SJSA1 (cell line): ENCODE measurements around the gene SEC22C. TPM values are rescaled to one million over a fixed set of nuclear protein-coding genes. Genes with fewer than 3 reads are reported as not detected.

Experiments
- DNase-seq, 2 experiments: peaks; one replicate each; pipeline ENCODE4 v3.0.0-alpha.2; 2015 to 2020; ENCODE audit warnings: low spot score in 2 of 2, low read depth in 1 of 2
- H3K27ac ChIP-seq: fragments of 250-450 bp; sonication (Bioruptor Pico); 2 replicates; pipeline ENCODE4 v1.5.1; 2020; ENCODE audit warnings: mild to moderate bottlenecking, moderate library complexity
- H3K27me3 ChIP-seq: fragments of 250-450 bp; sonication (Bioruptor Pico); replicated peaks from 2 replicates; pipeline ENCODE4 v1.5.1; 2020; ENCODE audit warnings: mild to moderate bottlenecking, moderate library complexity
- H3K36me3 ChIP-seq: fragments of 250-450 bp; sonication (Bioruptor Pico); 2 replicates; pipeline ENCODE4 v1.5.1; 2020; ENCODE audit warnings: mild to moderate bottlenecking
- H3K4me1 ChIP-seq: fragments of 250-450 bp; sonication (Bioruptor Pico); replicated peaks from 2 replicates; pipeline ENCODE4 v1.6.1; 2021; ENCODE audit warnings: mild to moderate bottlenecking
- H3K4me3 ChIP-seq: fragments of 250-450 bp; sonication (Bioruptor Pico); 2 replicates; pipeline ENCODE4 v1.5.1; 2020; ENCODE audit warnings: mild to moderate bottlenecking
- H3K9me3 ChIP-seq: fragments of 250-450 bp; sonication (Bioruptor Pico); replicated peaks from 2 replicates; pipeline ENCODE4 v1.5.1; 2020; ENCODE audit warnings: mild to moderate bottlenecking
- total RNA-seq: library from RNA; depleted of rRNA; stranded (reverse); fragments of >200 nt; shearing (Covaris generic); gene quantifications from 2 replicates; pipeline ENCODE4 v1.2.3, GENCODE V29; 2014

SEC22C gene
- total RNA-seq, 1 experiment from 2014 or later, result 78.7 TPM

DNA sequence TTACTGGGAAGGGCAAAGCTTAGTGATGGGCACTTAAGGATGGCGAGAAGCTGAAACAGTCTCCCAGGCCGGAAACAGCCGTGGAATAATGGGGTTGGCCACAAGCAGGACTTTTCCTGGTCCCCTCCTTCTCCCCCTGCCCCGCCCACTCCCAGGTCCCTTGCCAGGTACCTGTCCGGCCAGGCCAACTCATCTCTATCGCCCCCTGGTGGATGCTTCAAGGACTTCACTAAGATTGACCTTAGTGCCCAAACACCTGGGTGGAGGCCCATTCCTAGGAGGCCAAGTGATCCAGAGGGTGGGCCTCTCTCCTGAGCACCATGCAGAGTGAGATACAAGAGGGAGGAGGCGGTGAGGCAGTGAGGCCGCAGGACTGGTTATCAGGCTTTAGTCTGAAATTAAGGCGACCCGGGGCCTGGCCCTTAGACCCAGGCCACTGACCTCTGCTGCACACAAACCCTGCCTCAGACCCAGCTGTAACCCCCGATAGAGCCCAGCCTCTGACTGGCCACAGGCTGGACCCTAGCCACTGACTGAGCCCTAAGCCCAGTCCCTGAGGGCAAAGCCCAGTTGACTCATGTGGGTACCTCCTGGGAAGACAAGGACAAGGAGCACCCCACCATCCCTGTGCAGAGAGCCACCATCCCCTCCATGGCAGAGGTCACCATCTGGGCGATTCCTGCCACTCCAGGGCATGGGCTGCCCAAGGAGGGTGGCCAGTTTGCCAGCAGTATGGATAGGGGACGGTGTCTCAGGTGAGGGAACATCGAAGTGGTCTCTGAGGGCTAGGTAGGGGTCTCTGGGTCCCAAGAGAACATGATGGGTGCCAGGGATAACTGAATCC lies 41.7 kb downstream of the SEC22C start:
- Histone ChIP-seq H3K4me3 (no peak overlapping the region), H3K27me3 (no peaks in the 10 kb centered on the region), H3K9me3 (no peaks in the 10 kb centered on the region), H3K4me1 (no peaks in the 10 kb centered on the region), H3K36me3 (no peaks in the 10 kb centered on the region), H3K27ac (no peak overlapping the region)
- DNase-seq, result no peak

DNA sequence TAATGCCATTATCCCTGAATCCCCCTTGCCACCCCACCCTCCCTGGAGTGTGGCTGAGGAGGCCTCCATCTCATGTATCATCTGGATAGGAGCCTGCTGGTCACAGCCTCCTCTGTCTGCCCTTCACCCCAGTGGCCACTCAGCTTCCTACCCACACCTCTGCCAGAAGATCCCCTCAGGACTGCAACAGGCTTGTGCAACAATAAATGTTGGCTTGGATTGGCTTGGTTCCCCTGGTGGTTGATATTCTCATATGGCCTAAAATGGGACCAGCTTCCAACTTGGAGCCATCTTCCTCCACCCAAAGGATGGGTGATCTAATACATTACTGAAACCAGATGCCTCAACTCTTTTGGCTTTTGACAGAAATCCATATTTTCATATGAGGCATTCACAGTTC lies 44.4 kb downstream of the SEC22C start:
- no peaks in the 10 kb centered on the region for H3K36me3 ChIP-seq
- H3K27ac ChIP-seq, result no peak overlapping the region
- no peak overlapping the region for H3K4me3 ChIP-seq
- no peaks in the 10 kb centered on the region for H3K4me1 ChIP-seq
- DNase-seq, result no peak
- no peaks in the 10 kb centered on the region for H3K27me3 ChIP-seq
- H3K9me3 ChIP-seq, result no peaks in the 10 kb centered on the region

DNA sequence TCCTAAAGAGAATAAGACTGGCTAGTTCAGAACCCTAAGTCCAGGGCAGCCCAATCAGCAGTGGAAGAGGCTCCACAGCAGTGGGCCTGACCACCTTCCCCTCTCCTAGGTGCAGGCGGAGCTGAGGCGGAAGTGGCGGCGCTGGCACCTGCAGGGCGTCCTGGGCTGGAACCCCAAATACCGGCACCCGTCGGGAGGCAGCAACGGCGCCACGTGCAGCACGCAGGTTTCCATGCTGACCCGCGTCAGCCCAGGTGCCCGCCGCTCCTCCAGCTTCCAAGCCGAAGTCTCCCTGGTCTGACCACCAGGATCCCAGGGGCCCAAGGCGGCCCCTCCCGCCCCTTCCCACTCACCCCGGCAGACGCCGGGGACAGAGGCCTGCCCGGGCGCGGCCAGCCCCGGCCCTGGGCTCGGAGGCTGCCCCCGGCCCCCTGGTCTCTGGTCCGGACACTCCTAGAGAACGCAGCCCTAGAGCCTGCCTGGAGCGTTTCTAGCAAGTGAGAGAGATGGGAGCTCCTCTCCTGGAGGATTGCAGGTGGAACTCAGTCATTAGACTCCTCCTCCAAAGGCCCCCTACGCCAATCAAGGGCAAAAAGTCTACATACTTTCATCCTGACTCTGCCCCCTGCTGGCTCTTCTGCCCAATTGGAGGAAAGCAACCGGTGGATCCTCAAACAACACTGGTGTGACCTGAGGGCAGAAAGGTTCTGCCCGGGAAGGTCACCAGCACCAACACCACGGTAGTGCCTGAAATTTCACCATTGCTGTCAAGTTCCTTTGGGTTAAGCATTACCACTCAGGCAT lies 45.6 kb downstream of the SEC22C start:
- Histone ChIP-seq H3K4me1 (no peaks in the 10 kb centered on the region), H3K27me3 (no peaks in the 10 kb centered on the region), H3K27ac (no peak overlapping the region), H3K4me3 (no peak overlapping the region), H3K36me3 (no peaks in the 10 kb centered on the region), H3K9me3 (no peaks in the 10 kb centered on the region)
- no peak for DNase-seq

DNA sequence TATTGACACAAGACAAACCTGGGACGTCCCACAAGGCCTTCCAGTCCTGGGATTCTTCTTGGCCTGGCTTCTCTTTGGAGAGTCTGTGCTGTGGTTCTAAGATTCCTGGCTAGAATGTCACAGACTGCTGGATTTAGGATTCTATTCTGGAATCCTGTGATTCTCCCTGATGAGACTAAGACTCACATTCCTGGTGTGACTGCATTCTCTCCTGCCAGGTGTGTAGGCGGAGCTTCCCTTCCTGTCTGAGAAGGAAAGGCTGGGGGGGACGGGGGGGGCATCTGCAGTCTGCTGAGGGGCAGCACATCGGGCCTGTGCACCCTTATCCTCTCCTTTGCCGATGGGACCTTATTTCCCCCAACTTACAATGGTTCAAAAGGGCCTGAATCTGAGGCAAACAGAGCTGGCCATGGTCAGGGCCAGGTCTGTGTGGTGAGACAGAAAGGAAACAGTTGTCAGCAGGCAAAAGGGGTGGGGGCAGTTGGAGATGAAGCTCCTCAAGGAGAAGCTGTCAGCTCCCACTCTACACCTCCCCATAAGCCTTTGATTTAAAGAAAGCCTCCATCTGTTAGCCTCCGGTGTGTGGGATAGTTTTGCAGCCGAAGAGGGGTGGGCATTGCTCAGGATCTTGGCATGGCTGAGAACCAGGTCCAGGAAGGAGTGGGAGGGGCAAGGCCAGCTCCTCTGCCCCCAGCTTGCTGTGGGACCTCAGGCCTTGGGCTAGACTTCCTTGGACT lies 48.4 kb downstream of the SEC22C start:
- no peaks in the 10 kb centered on the region for H3K36me3 ChIP-seq
- H3K27me3 ChIP-seq, result no peaks in the 10 kb centered on the region
- no peaks in the 10 kb centered on the region for H3K9me3 ChIP-seq
- no peaks in the 10 kb centered on the region for H3K4me1 ChIP-seq
- no peak for DNase-seq
- H3K27ac ChIP-seq, result no peak overlapping the region
- no peak overlapping the region for H3K4me3 ChIP-seq

DNA sequence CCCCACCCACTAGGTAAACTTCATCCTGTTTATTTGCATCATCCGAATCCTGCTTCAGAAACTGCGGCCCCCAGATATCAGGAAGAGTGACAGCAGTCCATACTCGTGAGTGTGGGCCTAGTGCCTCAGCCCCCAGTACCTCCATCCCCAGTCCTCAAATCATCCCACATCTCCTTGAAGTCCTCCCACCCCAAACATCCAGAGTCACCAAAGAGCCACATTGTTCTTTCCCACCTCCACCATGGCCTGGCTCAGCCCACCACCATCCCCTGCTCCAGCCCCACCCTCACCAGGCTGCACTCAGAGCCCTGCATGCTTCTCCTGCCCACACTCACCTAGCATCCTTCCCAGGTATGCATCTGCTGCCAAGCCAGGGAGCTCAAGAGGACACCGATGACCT lies 49.5 kb downstream of the SEC22C start:
- H3K4me3 ChIP-seq, result no peak overlapping the region
- H3K4me1 ChIP-seq, result no peaks in the 10 kb centered on the region
- no peak for DNase-seq
- H3K27ac ChIP-seq, result no peak overlapping the region
- H3K27me3 ChIP-seq, result no peaks in the 10 kb centered on the region
- H3K36me3 ChIP-seq, result no peaks in the 10 kb centered on the region
- H3K9me3 ChIP-seq, result no peaks in the 10 kb centered on the region

DNA sequence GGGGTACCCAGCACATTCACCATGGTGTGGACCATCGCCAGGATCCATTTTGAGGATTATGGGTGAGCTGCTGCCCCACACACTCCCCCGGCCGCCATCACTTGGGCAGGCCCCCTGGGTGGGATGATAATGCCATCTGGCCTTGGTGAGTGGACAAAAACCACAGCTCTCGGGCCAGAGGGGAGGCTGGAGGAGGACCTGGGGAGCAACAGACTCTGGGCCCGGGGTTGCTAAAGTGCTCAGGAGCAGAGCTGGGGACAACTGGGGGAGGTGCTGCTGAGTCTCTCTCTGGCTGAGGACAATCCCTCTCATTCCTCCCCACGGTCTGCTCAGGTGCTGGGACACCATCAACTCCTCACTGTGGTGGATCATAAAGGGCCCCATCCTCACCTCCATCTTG lies 50.3 kb downstream of the SEC22C start:
- H3K36me3 ChIP-seq, result no peaks in the 10 kb centered on the region
- no peak overlapping the region for H3K27ac ChIP-seq
- H3K4me3 ChIP-seq, result no peak overlapping the region
- no peaks in the 10 kb centered on the region for H3K9me3 ChIP-seq
- H3K4me1 ChIP-seq, result no peaks in the 10 kb centered on the region
- no peak for DNase-seq
- H3K27me3 ChIP-seq, result no peaks in the 10 kb centered on the region

DNA sequence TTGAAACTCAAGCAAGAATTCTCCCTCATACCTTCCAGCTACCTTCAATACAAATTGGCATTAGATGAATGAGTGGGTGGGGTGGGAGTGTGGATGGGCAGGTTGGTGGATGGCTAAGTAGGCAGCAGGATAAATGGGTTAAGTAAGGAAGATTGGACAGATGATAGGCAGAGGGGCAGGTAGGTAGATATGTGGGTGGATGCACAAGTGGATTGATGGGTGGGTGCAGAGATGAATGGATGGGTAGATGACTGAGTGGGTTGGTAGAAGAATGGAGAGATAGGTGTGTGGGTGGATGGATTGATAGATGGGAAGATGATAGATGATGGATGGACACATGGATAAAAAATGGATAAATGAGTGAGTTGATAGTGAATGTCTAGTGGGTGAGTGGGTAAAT lies 51.7 kb downstream of the SEC22C start:
- H3K4me1 ChIP-seq, result no peaks in the 10 kb centered on the region
- no peaks in the 10 kb centered on the region for H3K9me3 ChIP-seq
- no peak for DNase-seq
- no peak overlapping the region for H3K27ac ChIP-seq
- no peak overlapping the region for H3K4me3 ChIP-seq
- no peaks in the 10 kb centered on the region for H3K36me3 ChIP-seq
- no peaks in the 10 kb centered on the region for H3K27me3 ChIP-seq

DNA sequence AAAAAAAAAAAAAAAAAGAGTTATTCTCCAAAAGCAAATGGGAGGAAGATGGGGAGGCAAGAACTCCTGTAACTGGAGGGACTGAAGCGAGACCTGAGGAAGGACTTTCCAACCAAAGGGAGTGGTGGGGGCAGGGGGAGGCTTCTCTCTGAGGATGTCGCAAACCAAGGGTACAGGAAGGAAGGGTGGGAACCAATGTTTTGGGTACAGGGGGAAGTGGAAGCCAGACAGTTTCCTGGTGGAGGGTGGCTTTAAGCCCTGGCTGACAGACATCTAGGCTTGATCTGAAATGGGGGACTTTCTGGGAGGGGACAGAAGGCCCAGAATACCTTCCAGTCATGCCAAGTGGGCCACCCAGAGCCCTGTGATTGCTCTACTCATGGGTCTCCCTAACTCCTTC lies 52.3 kb downstream of the SEC22C start:
- no peaks in the 10 kb centered on the region for H3K27me3 ChIP-seq
- H3K36me3 ChIP-seq, result no peaks in the 10 kb centered on the region
- no peaks in the 10 kb centered on the region for H3K4me1 ChIP-seq
- DNase-seq, result no peak
- no peaks in the 10 kb centered on the region for H3K9me3 ChIP-seq
- H3K27ac ChIP-seq, result no peak overlapping the region
- no peak overlapping the region for H3K4me3 ChIP-seq

DNA sequence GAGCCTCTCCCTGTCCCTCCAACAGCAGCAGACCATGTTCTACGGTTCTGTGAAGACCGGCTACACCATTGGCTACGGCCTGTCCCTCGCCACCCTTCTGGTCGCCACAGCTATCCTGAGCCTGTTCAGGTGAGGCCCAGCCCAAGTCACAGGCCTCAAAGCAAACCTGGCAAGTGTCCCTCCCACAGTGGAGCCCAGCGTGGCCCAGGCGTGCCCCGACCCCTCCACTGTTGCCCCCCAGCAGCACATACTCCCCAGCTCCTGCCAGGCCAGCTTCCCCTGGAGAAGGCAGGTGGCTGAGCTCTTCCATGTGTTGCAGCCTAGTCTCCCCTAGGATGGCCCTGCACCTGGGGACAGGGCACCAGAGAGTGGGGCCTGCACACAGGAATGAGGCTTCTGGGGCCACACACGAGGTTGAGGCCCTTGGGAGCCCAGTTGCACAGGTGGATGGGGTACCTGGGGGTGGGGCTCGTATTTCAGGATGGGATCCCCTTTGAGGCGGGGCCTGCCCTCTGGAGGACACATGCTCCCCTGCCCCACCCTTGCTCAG lies 54.3 kb downstream of the SEC22C start:
- Histone ChIP-seq H3K36me3 (no peaks in the 10 kb centered on the region), H3K27me3 (no peaks in the 10 kb centered on the region), H3K4me3 (no peak overlapping the region), H3K4me1 (no peaks in the 10 kb centered on the region), H3K9me3 (no peaks in the 10 kb centered on the region), H3K27ac (no peak overlapping the region)
- DNase-seq, result no peak

DNA sequence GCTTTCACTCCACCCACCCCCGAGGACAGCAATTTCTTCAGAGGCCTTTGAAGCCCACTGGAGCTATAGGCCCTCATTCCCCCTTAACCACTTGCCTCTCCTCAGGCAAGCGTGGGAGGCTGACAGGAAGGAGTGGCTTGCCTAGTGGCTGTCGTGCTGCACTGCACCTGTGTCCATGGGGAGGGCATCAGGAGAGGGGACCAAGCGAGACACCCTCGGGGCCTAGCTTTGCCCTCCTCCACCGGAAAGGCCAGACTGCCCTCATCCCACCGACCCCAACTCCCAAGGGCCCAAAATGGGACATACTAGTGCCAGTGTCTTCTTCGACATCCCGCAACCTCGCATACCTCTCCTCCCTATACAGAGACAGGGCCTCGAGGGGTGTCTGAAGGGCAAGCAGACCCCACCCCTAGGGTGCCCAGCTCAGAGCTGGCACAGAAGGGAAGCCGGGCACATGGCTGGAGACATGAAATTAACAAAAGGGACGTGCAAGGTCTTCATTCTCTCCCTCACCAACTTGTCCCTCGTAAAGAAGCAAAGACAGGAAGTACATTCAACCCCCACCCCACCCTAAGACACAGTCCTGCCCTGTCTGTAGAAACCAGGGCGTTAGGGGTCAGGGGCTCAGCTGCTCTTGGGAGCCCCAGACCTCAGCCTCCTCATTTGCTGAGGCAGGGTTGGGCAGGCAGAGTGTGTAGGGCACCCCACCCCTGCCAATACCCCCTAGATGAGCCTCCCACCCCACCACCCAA lies 55.0 kb downstream of the SEC22C start:
- H3K9me3 ChIP-seq, result no peaks in the 10 kb centered on the region
- H3K27ac ChIP-seq, result no peak overlapping the region
- no peaks in the 10 kb centered on the region for H3K27me3 ChIP-seq
- H3K4me1 ChIP-seq, result no peaks in the 10 kb centered on the region
- H3K4me3 ChIP-seq, result no peak overlapping the region
- no peak for DNase-seq
- no peaks in the 10 kb centered on the region for H3K36me3 ChIP-seq

DNA sequence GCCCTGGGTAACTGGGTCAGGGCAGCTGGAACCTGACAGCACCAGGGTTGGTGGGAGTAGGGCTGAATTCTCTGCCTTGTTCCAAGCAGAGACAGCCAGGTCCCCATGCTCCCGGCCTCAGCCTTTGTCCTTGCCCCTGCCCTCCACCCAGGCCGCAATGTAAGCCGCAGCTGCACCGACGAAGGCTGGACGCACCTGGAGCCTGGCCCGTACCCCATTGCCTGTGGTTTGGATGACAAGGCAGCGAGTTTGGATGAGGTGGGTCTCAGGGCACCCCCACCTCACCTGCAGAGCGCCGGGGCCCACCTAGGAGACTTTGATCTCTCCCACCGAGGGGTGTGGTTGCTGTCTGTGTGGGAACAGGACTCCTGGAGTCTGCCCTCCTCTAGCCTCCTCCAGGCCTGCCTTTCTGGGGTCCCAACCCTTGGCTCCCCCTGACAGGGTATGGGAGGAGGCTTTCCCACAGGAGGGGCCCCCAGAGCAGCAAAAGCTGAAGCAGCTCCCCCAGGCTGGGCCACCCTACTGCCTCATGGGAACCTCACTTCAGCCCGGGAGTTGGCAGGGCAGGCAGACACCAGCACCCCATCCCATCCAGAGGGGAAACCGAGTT lies 55.9 kb downstream of the SEC22C start:
- Histone ChIP-seq H3K4me1 (no peaks in the 10 kb centered on the region), H3K27ac (no peak overlapping the region), H3K4me3 (no peak overlapping the region), H3K27me3 (no peaks in the 10 kb centered on the region), H3K9me3 (no peaks in the 10 kb centered on the region), H3K36me3 (no peaks in the 10 kb centered on the region)
- no peak for DNase-seq

DNA sequence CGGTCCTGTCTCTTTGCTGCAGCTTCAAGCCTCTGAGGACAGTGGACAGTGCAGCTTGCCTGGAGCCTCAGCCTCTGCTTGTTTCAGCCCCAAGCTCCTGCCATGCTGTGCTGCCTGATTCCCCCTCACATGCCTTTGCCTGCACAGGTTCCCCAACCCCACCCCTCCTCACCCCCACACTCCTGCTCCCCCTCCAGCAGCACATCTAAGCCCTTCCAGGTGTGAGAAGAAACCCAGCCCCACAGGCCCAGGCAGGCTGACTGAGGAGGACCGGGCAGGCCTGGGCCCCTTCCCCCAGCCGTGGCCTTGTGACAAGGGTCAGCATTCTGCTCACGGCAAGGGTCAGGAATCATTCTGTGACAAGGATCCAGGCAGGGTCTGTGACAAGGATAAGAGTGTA lies 56.6 kb downstream of the SEC22C start:
- Histone ChIP-seq H3K4me3 (no peak overlapping the region), H3K36me3 (no peaks in the 10 kb centered on the region), H3K27ac (no peak overlapping the region), H3K9me3 (no peaks in the 10 kb centered on the region), H3K4me1 (no peaks in the 10 kb centered on the region), H3K27me3 (no peaks in the 10 kb centered on the region)
- DNase-seq, result no peak

DNA sequence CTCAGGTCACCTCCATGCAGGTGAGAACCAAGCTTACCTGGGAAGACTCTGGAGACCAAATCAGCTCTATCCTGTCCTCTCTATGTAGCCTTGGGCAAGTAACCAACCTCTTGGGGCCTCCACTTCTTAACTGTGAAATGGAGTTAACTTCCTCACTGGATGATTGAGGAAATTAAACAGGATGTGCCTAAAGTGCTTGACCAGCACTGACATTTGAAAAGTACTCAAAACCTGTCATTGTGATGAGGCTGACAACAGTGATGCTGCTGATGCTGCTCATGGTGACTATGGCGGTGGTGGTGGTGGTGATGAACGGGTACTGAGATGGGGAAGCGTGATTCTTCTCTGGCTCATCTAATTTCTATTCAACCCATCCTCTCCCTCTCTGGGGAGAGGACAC lies 57.0 kb downstream of the SEC22C start:
- Histone ChIP-seq H3K36me3 (no peaks in the 10 kb centered on the region), H3K27me3 (no peaks in the 10 kb centered on the region), H3K9me3 (no peaks in the 10 kb centered on the region), H3K4me1 (no peaks in the 10 kb centered on the region), H3K4me3 (no peak overlapping the region), H3K27ac (no peak overlapping the region)
- no peak for DNase-seq
